Testis (tissue), 2 donors: ENCODE results near the gene ZBTB2.
A peak's percentile ranks its signal among the peaks of the same experiment; 100 is the strongest.

Experiments used
- CTCF ChIP-seq, 3 experiments: fragments of 450-650 bp in 2 of 3; fragments of 200-600 bp in 1 of 3; sonication (generic) in 1 of 3; IDR thresholded peaks; one replicate each; pipeline ENCODE4 v1.5.1; 2016 to 2019; ENCODE audit warnings: antibody characterized with exemption in 3 of 3, mild to moderate bottlenecking in 2 of 3, moderate library complexity in 1 of 3
- POLR2A ChIP-seq: fragments of 450-650 bp; IDR thresholded peaks from one replicate; pipeline ENCODE4 v1.6.1; 2017; ENCODE audit warnings: antibody characterized with exemption, mild to moderate bottlenecking, moderate library complexity

DNA sequence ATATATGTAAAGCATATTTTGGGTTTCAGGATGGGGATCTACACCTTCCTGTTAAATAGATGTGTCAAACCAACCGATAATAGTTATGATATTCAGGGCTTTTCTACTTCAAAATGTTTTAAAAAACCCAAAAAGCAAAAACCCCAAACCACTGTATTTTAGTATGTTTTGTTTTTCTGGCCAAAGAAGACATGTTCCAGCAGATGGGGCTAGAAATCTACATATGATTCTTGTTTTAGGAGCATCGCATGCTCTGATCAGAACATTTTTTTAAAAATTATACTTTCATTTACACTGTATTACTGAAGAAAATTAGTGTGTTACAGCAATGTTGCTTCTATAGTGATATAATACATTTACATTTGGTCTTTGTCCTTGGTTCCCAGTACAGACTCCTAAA is 49.6 kb upstream of the ZBTB2 start:
- TF ChIP-seq CTCF (IDR thresholded peaks at IDR 0.05) (peak in 2 of 3 experiments; percentile 26 to 32), POLR2A (no peak)
